Fibroblast of villous mesenchyme (primary cell): Measurements from ENCODE around the gene PBX1. TPM values are rescaled to one million over a fixed set of nuclear protein-coding genes. Genes with fewer than 3 reads are reported as not detected.

Source experiments
- DNase-seq: peaks from one replicate; pipeline ENCODE4 v3.0.0-alpha.2; 2010; ENCODE audit warnings: low read depth
- H3K4me3 ChIP-seq: 2 replicates; pipeline ENCODE4 v1.5.1; 2011; ENCODE audit warnings: low read depth, mild to moderate bottlenecking, low read length
- CTCF ChIP-seq: IDR thresholded peaks from 2 replicates; pipeline ENCODE4 v1.5.1; 2012; ENCODE audit warnings: low read depth, mild to moderate bottlenecking, low read length; ENCODE audit not compliant: insufficient read depth
- total RNA-seq: library from RNA; depleted of rRNA; stranded (reverse); fragments of >200 nt; gene quantifications from 2 replicates; pipeline ENCODE4 v1.2.3, GENCODE V29; 2012

Gene PBX1
- total RNA-seq, 1 donor = 67.4 TPM

- TF ChIP-seq CTCF = no peak
- no peak overlapping the region for H3K4me3 ChIP-seq
- no peak for DNase-seq
Measured at GRCh38 chr1:164876398-164877116, 317.6 kb downstream of the PBX1 start.

GRCh38 chr1:164880199-164880598, 321.2 kb downstream of the PBX1 start:
- no peak for DNase-seq
- no peak overlapping the region for H3K4me3 ChIP-seq
- no peak for TF ChIP-seq CTCF

- H3K4me3 ChIP-seq = no peak overlapping the region
- TF ChIP-seq CTCF = no peak
- DNase-seq = no peak
Measured at GRCh38 chr1:164880644-164881043, 321.7 kb downstream of the PBX1 start.

GRCh38 chr1:164885311-164885710, 326.3 kb downstream of the PBX1 start:
- no peak for TF ChIP-seq CTCF
- DNase-seq = no peak
- no peak overlapping the region for H3K4me3 ChIP-seq

DNA sequence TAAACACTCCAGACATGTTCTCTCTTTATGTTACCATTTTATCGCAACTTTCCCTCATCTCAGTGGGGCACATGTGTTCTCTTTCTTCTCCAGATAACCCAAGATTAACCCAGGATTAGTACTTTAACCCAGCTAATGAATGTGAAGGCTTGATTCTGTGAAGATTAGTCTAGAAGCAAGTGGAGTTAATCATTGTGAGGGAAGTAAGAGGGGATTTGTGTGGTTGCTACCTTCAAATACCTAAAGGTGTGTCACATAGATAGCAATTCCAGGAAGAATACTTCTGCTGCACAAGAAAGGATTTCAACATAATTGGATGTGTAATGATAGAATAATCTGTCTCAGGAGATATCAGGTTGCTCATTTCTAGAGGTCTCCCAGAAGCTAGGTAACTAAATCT, 327.1 kb downstream of the PBX1 start:
- no peak for DNase-seq
- TF ChIP-seq CTCF = no peak
- no peak overlapping the region for H3K4me3 ChIP-seq

- TF ChIP-seq CTCF = no peak
- no peak for DNase-seq
- H3K4me3 ChIP-seq = no peak overlapping the region
Measured at GRCh38 chr1:164891615-164892014, 332.6 kb downstream of the PBX1 start.
